Vagina (tissue), 2 donors: ENCODE data around the gene JPH2.

ENCODE experiments used
- CTCF ChIP-seq, 3 experiments: fragments of 450-650 bp in 2 of 3; fragments of 200-600 bp in 1 of 3; sonication (generic) in 1 of 3; IDR thresholded peaks; one replicate each; pipeline ENCODE4 v1.5.1; 2017 to 2019; ENCODE audit warnings: antibody characterized with exemption in 3 of 3, mild to moderate bottlenecking in 2 of 3, moderate library complexity in 2 of 3
- POLR2A ChIP-seq, 2 donors: fragments of 450-650 bp; IDR thresholded peaks; one replicate each; pipeline ENCODE4 v1.6.1; 2017; ENCODE audit warnings: antibody characterized with exemption in 2 of 2, mild to moderate bottlenecking in 2 of 2, moderate library complexity in 2 of 2
- POLR2AphosphoS5 ChIP-seq, 2 donors: sonication (generic); formaldehyde crosslinking; IDR thresholded peaks; one replicate each; pipeline ENCODE4 v1.9.0; 2017; ENCODE audit warnings: antibody characterized with exemption in 2 of 2, mild to moderate bottlenecking in 2 of 2, low read depth in 1 of 2; ENCODE audit not compliant: insufficient read depth in 1 of 2

- no peak for TF ChIP-seq CTCF (IDR thresholded peaks at IDR 0.05)
- TF ChIP-seq POLR2AphosphoS5 (IDR thresholded peaks at IDR 0.05; ENCODE audit: insufficient read depth in 1 of 2, low read depth in 1 of 2): no peak
- TF ChIP-seq POLR2A (IDR thresholded peaks at IDR 0.05): no peak
These were observed 17.8 kb upstream of the JPH2 start for GRCh38 chr20:44204832-44205215.
